GM19328 (cell line): ENCODE measurements around the gene OR2H2.

Experiments used
- ATAC-seq: cut with Tn5 transposase; IDR thresholded peaks from one replicate; pipeline ENCODE4 v1.9.1; 2021; ENCODE audit warnings: mild to moderate bottlenecking, moderate library complexity; ENCODE audit not compliant: unreplicated experiment

Gene OR2H2

DNA sequence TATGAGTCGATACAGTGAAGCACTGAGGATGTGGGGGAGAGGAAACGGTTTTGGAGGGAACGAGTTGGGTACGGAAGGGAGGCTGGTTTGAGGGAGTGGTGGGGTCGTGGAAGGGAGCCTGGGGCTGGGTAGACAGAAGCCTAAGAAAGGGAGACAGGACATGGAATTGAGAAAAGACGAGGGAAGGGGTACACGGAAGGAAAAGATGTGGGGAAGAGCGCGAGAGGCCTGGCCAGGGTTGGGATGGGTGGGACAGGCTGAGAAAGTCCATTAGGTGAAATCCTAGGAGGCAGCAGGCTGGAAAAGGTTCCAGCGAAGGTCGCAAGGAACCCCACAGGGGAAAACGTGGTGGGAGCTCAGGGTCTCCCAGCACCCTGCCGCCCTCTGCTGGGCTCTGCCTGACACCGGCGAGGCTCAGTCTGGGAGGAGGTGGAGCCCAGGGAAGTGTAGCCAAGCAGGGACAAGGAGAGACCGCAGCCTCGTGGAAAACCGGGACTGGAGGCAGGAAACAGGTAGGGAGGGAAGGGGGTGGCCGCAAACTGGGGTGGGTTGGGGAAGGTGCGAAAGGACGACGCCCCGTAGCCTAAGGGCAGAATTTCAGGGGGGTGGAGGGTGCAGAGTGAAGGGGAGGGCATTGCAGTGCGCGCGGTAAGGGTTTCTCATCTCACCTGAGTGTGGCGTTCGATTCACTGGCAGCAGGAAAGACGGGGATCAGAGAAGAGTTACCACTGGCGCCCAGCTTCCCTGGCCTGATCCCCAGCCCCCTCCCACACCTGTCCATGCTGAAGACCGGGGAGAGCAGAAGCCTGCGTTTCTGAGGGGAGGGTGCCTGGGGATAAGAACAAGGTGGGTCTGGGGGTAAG is 43.7 kb downstream of the OR2H2 start:
- no peak for ATAC-seq

- ATAC-seq: no peak
These were observed 44.6 kb downstream of the OR2H2 start for GRCh38 chr6:29629571-29629970.

GRCh38 chr6:29630315-29630714 is 45.4 kb downstream of the OR2H2 start:
- ATAC-seq: no peak

DNA sequence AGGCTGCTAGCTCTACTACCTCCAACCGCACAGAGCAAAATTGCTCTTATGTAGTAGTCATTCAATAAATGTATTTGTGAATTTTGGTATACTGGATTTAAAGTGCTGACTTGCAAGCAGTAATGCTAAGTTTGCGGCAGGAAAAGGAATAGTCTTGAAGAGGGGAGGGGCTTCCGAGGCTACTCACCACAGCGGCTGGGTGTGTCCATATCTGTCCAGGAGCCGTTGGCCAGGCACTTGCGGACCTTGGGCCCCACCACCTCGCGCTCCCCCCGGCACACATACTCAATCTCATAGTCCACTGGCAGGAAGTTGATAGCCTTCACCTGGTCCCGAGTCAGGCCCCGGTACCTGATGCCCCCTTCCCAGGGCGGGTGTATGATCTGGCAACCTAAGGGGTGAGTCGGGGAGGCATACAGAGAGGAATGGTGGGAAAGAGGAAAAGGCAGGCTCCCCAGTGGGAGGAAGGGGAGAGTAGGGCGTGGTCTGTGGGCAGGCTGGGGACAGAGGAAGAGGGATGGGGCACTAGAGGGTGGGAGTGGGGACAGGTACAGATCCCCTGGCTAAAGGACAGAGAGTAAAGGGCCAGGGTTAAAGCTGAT is 46.4 kb downstream of the OR2H2 start:
- ATAC-seq: no peak

DNA sequence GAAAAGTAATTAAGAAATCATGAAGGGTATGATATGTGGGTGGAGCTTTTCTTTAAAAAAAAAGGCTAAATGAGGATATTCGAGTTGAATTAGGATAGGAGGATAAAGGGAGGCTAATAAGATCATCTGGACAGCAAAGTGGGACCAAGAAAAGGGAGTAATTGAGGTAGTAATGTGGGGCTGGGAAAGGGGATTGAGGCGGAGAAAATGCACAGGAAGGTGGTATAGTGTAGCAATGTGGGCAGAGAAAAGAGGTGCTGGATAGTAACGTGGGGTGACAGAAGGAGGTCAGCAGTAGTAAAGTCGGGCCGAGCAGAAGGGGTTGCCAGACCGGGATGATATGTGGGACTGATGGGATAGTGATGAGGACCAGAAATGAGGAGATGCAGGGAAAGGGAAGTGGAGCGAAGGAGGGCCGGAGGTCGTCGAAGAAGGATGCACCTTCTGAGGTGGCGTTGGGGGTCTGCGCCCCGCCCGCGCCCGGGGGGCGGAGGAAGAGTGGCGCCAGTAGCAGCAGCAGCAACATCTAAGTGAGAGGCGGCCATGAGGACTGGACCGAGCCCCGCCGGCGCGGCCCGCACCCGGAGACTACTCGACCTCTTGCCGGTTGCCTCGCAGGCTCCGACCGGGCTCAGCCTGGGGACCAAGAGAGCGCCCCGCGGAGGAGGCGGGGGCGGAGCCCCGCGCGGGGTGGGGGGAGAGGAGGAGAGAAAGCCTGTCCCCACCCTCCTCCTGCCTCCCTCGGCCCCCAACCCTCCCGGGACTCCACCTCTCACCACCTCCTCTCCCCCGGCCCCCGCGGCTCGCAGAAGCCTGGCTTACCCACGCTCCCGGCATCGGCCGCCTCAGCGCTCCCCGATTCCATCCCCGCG is 47.2 kb downstream of the OR2H2 start:
- peak; percentile 38 for ATAC-seq

DNA sequence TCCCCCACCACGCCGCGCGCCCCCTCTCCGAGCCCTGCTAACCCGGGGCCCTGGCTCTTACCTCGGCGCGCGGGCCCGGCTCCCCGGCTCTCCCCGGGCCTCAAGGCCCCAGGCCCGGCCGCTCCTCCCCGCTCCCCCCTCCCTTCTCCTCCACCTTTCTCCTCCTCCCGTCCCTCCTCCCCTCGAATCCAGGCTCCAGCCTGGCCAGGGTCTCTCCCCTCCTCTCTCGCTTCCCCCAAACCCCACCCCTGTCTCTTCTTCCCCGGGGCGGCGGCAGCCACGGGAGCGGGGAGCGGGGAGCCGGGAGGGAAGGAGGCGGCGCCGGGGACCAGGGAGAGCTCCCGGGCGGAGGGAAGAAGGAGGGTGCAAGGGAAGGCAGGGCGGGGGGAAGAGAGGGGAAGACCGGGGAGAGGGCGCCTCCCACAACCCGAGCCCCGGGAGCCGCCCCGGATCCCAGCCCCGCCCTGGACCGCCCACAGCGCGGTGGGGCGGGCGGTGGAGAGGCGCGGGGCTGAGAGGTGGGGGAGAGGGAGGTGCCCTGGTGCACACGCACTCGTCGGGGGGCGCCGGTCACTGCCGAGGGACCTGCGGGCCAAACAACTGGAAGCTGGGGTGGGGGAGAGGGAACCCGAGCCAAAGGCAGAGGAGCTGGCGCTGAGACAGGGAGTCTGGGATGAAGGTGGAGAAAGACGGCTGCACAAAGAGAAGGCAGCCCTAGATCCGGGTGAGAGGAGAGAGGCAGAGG is 48.0 kb downstream of the OR2H2 start, which contains the start of gene GABBR1:
Gene GABBR1 (minus strand): TSS at position 395 of the 745 bp plus-strand sequence. CDS start 798 bp downstream, outside the sequence.
- peak; percentile 68 for ATAC-seq

GRCh38 chr6:29633534-29633905 is 48.6 kb downstream of the OR2H2 start:
- ATAC-seq: no peak

- ATAC-seq: no peak
These were observed 52.3 kb downstream of the OR2H2 start for GRCh38 chr6:29637247-29637646.
